ENCODE results near the gene PLN. TPM values are rescaled to one million over a fixed set of nuclear protein-coding genes. Genes with fewer than 3 reads are reported as not detected.

The PLN gene
- total RNA-seq, 1 donor from 2014 or later, result not detected

DNA sequence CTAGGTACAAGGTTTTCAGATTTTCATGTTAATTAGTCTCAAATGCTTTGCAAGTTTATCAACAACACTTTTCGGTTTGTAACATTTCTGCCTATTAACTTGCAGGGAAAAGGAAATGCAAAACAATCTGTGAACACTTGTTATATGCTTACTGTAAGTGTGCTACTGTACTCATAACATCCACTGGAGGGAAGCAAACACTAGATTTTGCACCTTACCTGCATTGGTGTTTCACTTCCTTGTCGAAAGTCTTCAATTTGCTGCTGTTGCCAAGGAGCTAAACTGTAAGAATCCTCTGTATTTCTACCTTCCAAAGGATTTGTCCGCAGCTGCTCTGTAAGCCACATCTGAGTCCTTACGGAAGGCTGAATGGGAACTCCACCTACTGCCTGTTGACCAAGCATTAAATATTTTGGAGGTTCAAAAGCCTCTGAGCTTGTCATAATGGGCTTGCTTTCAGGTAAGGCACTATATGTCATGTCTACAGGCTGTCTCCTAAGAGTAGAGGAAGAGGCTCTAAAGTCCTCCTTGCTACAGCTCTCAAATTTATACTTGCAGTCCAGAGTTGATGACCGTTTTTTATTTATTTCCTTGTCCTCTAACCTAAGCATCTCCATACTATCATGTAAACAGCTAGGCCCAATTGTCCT, 17.3 kb downstream of the PLN start:
- TF ChIP-seq, protein P1, sequence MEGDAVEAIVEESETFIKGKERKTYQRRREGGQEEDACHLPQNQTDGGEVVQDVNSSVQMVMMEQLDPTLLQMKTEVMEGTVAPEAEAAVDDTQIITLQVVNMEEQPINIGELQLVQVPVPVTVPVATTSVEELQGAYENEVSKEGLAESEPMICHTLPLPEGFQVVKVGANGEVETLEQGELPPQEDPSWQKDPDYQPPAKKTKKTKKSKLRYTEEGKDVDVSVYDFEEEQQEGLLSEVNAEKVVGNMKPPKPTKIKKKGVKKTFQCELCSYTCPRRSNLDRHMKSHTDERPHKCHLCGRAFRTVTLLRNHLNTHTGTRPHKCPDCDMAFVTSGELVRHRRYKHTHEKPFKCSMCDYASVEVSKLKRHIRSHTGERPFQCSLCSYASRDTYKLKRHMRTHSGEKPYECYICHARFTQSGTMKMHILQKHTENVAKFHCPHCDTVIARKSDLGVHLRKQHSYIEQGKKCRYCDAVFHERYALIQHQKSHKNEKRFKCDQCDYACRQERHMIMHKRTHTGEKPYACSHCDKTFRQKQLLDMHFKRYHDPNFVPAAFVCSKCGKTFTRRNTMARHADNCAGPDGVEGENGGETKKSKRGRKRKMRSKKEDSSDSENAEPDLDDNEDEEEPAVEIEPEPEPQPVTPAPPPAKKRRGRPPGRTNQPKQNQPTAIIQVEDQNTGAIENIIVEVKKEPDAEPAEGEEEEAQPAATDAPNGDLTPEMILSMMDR (IDR thresholded peaks at IDR 0.05), result peak; percentile 46
- Mint-ChIP-seq H3K27me3 (ENCODE audit: unreplicated experiment) (no peaks in the 10 kb centered on the region), H3K36me3 (ENCODE audit: unreplicated experiment) (peaks cover 4% of the 10 kb centered on the region), H3K4me1 (ENCODE audit: unreplicated experiment) (no peaks in the 10 kb centered on the region), H3K4me3 (ENCODE audit: unreplicated experiment) (no peak overlapping the region), H3K27ac (ENCODE audit: unreplicated experiment) (no peak overlapping the region), H3K9me3 (ENCODE audit: unreplicated experiment) (no peaks in the 10 kb centered on the region)
- DNase-seq (ENCODE audit: extremely low spot score, unreplicated experiment), result no peak

DNA sequence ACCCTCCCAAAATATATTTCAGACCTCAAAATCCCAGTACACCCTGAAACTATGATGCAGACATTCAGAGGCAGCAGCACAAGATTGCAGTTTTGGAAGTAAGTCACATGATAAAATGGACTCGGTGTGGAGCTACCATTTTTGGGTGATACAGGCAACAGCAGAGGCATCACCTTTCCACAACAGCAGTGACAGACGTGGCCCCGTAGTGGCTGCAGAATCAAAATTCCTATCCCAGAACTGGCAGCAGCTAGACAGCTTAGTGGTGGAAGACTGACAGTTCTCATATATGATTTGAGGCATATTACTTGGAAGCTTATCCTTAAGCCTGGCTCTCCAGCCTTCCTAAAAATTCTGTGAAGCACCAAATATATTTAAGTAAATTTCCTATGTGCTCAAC, 19.9 kb downstream of the PLN start:
- Mint-ChIP-seq H3K27me3 (ENCODE audit: unreplicated experiment) (no peaks in the 10 kb centered on the region), H3K27ac (ENCODE audit: unreplicated experiment) (no peak overlapping the region), H3K9me3 (ENCODE audit: unreplicated experiment) (no peaks in the 10 kb centered on the region), H3K4me3 (ENCODE audit: unreplicated experiment) (no peak overlapping the region), H3K36me3 (ENCODE audit: unreplicated experiment) (peaks cover 4% of the 10 kb centered on the region), H3K4me1 (ENCODE audit: unreplicated experiment) (no peaks in the 10 kb centered on the region)
- no peak for DNase-seq (ENCODE audit: extremely low spot score, unreplicated experiment)
- TF ChIP-seq, protein P1 (IDR thresholded peaks at IDR 0.05), result no peak

DNA sequence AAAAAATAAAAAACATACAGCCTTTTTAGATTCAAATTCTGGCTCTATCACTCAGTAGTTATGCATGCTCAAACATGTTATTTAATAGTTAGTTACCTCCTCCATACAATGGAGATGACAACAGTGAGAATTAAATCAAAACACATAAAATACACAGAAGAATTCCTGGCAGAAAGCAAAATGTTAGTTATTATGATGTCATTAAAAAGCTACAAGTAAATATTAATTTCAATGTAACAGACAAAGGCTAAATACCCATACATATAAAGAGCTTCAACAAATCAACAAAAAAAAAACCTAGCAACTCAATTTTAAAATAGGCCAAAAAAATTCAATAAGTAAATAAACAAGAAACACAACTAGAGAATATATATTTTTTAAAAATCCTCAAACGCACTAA, 21.4 kb downstream of the PLN start:
- Mint-ChIP-seq H3K4me1 (ENCODE audit: unreplicated experiment) (no peaks in the 10 kb centered on the region), H3K9me3 (ENCODE audit: unreplicated experiment) (peaks cover 8% of the 10 kb centered on the region), H3K27ac (ENCODE audit: unreplicated experiment) (no peak overlapping the region), H3K36me3 (ENCODE audit: unreplicated experiment) (peaks cover 13% of the 10 kb centered on the region), H3K27me3 (ENCODE audit: unreplicated experiment) (no peaks in the 10 kb centered on the region), H3K4me3 (ENCODE audit: unreplicated experiment) (no peak overlapping the region)
- DNase-seq (ENCODE audit: extremely low spot score, unreplicated experiment), result no peak
- TF ChIP-seq, protein P1 (IDR thresholded peaks at IDR 0.05), result no peak

DNA sequence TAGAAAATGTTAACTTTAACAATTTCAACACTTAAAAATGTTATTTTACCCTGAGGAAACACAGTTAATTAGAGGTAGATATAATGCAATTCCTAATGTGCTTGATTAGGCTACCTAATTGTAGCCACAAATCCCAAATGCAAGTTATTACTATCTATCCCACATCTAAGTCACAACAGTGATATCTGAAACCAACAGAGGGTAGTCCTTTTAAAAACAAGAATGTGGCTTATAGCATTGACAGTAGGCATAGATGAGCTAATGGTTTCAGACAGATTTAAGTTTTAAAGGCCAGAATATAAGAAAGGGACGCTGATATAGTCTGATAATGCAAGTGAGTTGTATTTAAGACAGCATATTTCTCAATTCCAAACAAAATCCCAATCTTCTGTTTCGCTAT, 23.0 kb downstream of the PLN start:
- Mint-ChIP-seq H3K36me3 (ENCODE audit: unreplicated experiment) (peaks cover 20% of the 10 kb centered on the region), H3K4me1 (ENCODE audit: unreplicated experiment) (no peaks in the 10 kb centered on the region)

DNA sequence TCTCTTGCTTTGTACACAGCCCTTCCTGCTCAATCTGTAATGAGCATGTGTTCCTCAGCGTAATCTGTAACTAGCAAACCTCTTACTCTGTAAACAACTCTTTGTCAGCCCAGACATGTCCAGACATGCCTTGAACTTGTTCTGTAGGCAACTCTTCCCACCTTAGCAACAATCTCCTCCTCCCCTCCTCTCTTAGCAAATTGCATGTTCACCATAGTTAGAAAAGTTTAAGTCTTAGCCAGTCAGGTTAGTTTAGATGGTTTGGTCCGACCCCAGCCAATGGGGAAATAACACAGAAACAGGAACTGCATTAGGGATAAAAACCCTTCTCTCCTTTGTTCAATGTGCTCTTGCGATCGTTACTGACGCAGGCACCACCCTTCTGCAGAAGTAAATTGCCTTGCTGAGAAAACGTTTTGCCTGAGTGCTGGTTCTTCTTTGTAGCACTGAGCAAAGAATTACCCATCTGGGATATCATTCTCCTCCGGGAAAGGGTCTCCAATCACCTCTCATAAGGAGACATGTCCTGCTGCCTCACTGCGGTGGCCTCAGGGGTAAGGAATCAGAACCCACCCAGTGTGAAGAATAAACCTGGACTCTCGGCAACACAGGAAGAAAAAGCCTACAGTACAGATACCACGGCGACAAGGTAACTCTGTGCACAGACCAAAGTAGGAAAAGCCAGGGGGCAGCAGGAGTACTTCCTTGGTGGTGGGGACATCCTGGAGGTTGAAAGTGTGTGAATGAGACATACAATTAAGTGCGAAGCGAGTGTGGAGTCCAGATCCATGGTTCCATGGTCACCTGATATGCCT, 26.2 kb downstream of the PLN start:
- Mint-ChIP-seq H3K27me3 (ENCODE audit: unreplicated experiment) (no peaks in the 10 kb centered on the region), H3K36me3 (ENCODE audit: unreplicated experiment) (peaks cover 31% of the 10 kb centered on the region), H3K9me3 (ENCODE audit: unreplicated experiment) (peaks cover 31% of the 10 kb centered on the region), H3K4me3 (ENCODE audit: unreplicated experiment) (no peak overlapping the region), H3K27ac (ENCODE audit: unreplicated experiment) (no peak overlapping the region), H3K4me1 (ENCODE audit: unreplicated experiment) (no peaks in the 10 kb centered on the region)
- TF ChIP-seq, protein P1 (IDR thresholded peaks at IDR 0.05), result no peak
- no peak for DNase-seq (ENCODE audit: extremely low spot score, unreplicated experiment)

More for the DNA sequence above, 23.0 kb downstream of the PLN start:
- H3K4me3 Mint-ChIP-seq (ENCODE audit: unreplicated experiment), result no peak overlapping the region
- TF ChIP-seq, protein P1 (IDR thresholded peaks at IDR 0.05), result no peak
- no peak overlapping the region for H3K27ac Mint-ChIP-seq (ENCODE audit: unreplicated experiment)
- no peaks in the 10 kb centered on the region for H3K27me3 Mint-ChIP-seq (ENCODE audit: unreplicated experiment)
- no peak for DNase-seq (ENCODE audit: extremely low spot score, unreplicated experiment)
- H3K9me3 Mint-ChIP-seq (ENCODE audit: unreplicated experiment), result peaks cover 21% of the 10 kb centered on the region

Measured in osteocyte (in vitro differentiated cells).